ENCODE results near the gene ENO1.

GRCh38 chr1:8905582-8906191 lies 27.2 kb upstream of the ENO1 start:
- no peak for TF ChIP-seq CTCF (IDR thresholded peaks at IDR 0.05; ENCODE audit: low read depth, low read length)
- no peak for TF ChIP-seq MAX (IDR thresholded peaks at IDR 0.05; ENCODE audit: low read depth, low read length)
- TF ChIP-seq POLR2A (IDR thresholded peaks at IDR 0.05; ENCODE audit: extremely low read depth, insufficient read length), result no peak
